NCI-H82 treated with DMSO at 0.1 percent for 48 hours (cell line): ENCODE measurements around the gene HECTD4.

Experiments used
- DNase-seq: peaks from one replicate; lab custom pipeline; 2025; ENCODE audit not compliant: unreplicated experiment; lab: John Stamatoyannopoulos, UW

HECTD4 gene

DNA sequence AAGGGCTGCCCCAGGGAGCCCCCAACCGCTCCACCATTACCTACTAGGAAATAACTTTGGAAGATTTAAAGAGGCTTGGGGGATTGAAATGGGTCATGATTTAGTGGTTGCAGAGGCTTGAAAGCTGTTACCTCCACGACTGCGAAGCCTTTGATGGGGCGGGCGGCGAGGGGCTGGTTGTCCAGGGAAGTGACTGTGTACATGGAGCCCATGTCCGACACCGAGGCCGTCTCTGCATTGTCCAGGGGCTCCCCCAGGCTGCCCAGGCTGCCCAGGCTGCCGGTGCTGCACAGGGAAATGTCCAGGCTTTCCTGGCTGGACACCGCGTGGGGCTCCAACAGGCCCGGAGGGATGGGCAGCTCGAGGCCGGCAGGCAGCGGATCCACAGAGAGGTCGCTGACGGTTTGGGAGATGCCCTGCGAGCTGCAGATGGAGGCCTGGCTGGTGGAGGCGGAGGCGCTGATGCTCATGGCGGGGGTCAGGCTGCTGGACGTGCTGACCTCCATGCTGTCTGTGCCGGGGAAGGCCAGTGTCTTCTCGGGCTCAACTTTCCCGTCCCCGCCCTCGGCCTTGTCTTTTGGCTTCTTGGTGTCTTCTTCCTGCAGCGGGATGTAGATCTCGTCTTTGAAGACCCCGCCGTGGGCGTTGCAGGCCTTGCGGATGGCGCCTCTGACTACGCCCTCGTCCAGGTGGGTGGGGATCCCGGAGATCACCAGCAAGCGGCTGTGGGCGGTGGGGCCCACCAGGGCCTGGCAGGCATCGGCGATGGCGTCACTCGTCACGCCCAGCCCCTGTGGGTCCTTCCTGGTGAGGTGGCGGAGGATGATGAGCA is 198.0 kb downstream of the HECTD4 start:
- DNase-seq: no peak

DNA sequence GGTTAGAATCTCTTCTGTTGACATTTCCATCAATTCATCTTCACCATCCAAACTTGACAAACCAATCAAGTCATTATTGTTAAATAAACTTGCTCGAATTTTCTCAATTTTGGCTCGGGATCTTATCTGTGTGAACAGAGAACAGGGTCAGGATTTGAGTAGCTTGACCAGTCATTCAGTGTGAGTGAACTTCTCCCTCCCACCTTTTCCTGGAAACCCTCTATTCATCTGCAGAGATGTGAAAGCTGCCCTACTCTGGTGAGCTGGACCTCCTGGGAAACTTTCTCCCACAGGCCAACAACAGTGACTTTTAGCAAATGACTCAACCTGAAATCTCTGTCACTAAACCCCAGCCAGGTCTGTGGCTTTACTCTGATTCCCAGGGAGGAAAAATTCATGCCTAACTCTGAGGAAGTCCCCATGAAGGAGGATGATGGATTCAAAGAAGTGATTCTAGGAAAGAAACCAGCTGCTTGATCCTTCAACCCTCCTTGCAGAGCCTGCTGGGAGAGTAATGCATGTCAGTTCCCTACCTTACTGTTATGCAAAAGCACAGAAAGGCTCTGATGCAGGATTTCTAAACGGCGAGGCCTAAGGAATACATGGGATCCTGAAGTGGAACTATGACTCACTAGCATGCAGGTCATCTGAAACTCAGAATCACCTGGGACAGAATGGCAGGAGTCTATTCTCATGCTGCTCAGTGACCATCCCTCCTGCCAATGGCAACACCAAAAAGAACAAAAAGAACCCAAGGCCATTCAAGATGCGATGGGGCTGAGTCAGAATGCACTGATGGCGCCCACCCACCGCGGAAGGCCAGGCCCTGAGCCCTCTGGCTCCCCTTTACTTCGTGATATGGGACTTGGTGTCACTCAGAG is 198.8 kb downstream of the HECTD4 start:
- peak; percentile 61 for DNase-seq

DNA sequence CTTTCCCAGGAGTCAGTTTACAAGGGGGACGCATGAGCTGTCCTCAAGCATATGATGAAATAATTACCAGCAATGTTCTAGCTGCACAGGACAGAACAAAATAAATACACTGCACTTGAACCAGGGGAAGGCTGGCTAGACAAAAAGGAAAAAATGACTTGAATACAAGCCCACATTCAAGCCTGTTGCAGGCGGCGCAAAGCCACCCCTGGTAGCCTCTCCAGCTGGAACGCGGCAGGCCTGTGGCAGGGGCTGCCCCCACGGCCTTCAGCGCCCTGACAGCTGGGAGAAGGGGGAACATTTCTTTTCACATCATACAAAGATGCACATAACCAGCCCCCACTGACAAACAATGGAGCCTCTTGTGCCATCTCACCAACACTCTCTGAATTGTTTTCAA is 199.7 kb downstream of the HECTD4 start:
- DNase-seq: no peak

DNA sequence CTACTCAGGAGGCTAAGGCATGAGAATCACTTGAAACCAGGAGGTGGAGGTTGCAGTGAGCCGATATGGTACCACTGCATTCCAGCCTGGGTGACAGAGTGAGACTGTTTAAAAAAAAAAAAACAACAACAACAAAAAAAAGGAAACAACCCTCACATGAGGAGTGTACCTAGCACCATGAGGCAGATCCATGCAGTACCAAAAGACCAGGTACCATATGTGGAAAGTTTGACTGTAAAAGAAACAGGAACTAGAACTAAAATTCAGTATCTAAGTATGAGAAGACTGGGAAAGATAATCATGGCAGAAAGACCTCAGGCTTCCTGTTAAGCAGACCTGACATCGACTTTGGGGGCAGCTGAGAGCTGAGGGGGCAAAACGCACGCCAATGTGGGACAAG is 201.8 kb downstream of the HECTD4 start:
- no peak for DNase-seq

DNA sequence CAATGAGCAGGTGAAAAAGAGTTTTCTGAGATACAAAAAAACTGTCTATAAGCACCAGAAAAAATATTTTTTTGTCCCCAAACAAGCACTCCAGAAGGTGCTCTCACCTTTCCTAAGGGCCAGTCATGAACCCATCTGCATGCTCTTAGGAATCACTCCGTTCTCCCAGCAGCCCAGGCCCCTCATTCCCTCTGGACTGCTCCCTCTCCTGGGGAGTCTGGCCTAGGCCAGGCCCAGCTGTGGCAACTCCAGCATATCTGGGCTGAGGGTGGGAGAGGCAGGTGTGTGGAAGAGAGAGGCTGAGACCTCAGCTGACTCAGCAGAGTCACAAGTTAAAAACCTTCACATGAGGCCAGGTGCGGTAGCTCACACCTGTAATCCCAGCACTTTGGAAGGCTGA is 202.3 kb downstream of the HECTD4 start:
- DNase-seq: no peak

DNA sequence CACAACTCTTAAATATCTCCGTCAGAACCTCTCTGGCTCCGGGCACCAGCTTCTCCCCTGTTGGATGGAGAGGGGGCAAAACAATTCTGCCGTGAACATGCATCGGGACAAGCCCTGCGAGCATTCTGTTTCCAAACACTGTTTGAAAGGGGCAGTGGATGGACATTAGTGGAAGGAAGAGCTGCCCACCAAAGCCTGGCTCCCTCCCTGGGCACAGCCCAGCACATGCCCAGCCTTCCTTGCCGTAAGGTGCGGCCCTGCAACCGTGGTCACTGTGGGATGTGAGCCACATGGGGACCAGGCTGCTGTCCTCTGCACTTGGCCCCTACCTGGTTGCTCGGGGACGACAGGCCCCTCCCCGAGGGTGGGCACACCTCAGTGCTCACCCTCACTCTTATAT is 202.9 kb downstream of the HECTD4 start:
- no peak for DNase-seq

DNA sequence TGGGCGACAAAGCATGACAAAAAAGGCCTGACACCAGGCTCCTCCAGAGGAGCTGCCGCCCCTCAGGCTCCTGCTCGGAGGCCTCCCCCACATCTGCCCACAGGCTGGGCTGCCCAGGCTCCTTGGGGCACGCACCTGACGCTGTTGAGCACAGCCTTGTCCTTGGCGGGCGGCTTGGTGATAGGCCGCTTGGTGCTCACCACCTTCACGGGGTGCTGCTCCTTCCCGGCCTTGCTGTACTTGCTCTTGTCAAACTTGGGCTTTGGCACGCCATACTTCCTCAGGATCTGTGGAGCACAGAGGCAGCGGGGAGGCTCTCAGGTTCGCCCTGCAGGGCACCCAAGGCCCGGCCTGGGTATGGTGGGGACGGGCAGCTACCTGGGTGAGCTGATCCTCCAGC is 203.4 kb downstream of the HECTD4 start:
- no peak for DNase-seq

DNA sequence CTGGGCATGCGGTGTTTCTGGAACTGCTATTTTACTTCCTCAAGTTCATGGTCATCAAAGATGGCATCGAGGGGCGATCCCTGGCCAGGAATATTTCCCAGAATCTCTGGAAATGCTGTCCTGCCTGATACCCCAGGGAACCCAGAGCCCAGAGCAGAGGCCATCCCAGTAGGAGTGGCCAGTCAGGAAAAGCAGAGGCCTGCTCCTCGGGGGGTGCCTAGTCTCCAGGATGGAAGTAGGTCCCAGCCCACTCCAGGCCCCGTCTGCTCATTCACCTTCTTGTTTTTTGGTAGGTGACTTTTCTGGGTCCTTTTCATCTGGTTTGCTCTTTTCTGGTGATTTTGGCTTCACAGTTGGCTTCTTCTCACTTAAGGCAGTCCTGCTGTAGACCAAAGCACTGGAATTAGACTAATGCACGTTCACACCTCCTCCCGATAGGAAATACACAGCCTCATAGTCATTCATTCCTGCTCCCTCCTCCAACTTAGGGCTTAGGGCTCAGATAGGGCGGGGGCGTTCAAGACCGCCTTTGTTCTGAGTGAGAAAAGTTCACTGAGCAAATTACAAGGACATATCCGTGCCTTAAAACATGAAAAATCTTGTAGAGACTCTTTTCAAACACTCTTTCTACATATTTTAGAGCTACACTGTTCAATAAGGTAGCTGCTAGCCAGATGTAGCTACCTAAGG is 205.8 kb downstream of the HECTD4 start:
- DNase-seq: no peak

DNA sequence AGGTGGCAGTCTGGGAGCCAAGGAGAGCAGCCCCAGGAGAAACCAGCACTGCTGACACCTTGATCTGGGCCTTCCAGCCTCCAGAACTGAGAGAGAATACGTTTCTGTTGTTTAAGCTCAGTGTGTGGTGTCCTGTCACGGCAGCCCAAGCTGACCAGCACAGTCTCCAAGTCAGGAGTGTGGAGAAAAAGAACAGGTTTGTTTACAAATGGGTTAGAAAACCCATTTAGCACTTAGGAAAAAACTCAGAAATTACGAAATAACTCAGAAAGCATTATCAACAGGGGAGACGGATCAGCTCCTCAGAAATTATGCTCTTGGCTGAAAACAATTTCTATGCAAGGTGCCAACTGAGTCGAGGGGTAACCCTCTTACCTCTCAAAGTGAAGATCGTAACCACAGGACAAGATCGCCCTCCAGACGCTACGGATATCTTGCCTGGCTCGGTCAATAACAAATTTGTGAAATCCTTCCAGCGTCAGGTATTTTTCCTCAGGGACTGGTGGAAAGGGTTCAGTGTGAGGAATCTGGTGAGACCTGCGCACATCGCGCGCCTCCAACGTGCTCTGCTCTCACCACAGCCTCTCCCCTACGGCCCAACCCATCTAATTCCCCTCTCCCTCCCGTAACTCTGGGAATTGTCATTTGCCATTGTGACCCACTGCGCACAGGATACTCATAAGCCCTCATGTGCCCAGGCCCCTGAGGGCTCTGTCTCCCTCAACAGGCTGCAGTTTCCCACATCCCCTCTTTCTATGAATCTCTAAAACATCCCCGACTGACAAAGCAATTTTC is 206.7 kb downstream of the HECTD4 start:
- DNase-seq: no peak

DNA sequence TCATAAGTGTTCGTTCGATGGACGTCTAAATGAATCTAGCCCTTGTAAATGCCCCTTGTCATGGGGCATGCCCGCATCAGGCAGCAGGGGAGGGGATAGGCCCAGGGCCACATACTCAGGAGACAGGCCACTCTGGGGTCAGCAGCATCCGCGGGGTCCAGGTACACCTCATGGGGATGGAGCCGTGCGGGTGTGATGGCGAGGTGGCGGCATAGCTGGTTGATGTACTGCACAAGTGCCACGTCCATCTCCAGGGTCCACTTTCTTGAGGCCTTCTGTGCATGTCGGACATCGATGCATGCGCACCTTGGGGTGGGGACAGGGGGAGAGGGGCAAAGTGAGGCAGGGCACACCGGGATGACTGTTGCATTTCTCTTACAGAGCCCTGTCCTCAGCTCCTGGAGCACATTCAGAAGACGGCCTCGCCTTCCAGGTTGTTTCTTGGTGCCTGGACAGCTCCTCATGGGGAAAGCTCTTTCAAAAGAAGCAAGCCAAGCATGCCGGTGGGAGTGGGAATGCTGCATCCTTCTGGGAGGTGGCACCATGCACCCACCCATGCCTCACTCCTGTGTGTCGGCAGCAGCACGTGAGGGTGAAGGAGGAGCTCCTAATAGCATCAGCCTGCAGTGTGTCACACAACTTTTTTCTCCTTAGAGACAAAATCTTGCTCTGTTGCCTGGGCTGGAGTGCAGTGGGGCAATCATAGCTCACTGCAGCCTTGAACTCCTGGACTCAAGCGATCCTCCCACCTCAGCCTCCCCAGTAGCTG is 209.5 kb downstream of the HECTD4 start:
- no peak for DNase-seq

DNA sequence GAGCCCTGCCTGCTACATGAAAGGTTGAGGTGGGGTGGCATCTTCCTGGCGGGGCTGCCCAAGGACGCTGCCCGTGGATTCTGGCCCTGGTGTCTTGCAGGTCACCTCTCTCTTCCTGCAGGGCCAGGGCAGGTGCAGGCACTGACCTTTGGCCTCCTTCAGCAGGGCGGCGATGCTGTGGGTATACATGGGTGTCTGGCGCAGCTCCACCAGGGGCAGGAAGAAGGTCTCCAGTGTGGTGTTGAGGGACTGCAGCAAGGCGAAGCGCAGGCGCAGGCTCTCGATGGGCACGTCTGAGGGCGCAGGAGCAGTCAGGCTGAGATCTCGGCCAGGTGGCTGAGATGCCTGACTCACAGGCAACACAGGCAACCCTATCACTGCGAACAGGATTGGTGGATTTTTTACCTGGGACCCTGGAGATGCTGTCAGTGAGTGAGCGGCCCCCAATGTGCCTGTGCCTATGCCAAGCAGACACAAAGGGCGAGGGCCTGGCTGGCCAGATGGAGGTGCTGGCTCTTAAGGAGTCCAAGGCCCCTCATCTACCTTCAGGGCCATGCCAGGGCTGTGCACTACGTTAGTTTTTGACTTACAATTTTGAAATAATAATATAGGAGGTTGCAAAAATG is 211.1 kb downstream of the HECTD4 start:
- no peak for DNase-seq

DNA sequence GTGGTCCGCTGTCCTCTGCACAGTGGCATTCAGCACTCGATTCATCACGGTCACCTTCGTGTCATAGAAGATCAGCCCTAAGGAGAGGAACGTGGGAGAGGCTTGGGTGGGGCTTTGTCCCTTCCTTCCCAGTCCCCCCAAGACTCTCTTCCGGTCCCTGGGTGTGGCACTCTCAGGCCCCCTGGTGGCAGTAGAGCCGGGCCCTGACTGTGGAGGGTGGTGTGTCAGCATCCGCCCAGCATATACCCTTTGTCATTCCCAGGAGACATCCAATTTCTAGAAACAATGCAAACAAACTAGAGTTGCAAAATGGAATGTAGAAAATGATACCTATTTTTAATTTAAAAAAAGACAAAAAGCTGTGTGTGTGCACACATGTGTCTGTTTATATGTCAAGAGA is 211.9 kb downstream of the HECTD4 start:
- no peak for DNase-seq

DNA sequence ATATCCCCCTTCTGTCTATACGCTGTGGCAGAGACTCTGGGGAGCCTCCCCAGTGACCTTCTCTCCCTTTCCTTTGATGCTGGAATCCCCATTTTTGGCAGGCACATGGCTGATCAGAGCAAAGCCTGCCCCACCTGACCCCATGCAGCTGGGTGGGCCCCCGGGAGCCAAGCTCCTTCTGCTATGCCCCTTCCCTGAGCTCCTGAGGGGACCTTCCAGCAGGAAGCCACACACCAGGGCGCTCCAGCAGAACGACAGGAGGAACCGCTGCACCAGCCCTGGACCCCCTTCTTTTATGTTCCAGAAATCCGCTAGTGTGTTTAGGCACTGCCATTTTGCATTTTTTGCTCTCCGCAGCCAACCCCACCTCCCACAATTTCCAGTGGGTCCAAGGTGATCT is 212.3 kb downstream of the HECTD4 start:
- DNase-seq: no peak

DNA sequence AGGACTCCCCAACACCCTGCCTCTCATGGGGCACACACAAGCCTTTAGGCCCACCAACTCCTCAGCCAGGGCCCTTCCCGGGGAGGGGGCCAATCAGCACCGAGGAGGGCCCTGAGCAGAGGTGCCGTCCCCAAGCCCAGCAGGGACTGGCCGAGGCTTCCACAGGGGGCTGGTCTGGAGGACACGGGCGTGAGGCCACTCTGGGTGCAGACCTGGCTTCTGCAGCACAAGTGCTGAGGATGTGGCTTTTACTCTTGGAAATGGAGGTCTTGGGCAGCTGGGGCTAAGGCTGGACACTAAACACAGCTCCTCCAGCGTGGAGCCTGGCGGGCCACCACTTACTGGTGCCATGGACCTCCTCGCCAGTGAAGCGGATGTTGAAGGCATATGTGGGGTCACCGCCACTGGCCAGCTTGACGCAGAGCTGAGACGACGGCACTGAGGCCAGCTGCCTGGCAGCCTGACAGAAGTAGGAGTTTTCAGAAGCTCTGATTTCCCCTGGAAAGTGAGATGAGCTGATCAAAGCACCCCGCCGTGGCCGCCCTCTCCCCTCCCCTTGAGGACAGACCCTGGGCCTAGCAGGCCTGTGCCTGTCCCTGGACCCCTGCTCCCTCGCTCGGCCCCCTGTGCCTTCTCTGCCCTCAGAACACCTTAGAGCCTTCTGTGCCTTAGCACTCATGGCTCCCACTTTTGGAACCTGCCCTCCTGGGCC is 212.9 kb downstream of the HECTD4 start:
- DNase-seq: no peak

DNA sequence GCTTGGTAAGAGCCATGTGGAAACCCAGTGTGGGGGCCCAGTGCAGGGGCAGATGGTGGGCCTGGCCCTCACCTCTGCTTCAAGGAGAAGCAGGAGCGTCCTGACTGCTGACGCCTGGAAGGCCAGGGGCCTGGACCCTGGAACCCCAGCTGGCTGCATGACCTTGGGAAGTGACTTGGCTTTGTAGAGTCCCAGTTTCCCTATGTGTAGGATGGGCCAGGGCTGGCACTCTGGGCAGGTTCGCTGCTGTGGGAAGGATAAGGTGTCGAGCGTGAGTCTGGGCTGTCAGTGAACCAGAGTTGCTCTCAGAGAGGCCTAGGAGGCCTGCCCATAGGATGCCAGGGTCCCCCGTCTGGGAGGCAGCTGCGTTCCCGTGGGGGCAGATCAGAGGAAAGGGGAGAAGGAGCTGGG is 213.7 kb downstream of the HECTD4 start:
- DNase-seq: no peak

DNA sequence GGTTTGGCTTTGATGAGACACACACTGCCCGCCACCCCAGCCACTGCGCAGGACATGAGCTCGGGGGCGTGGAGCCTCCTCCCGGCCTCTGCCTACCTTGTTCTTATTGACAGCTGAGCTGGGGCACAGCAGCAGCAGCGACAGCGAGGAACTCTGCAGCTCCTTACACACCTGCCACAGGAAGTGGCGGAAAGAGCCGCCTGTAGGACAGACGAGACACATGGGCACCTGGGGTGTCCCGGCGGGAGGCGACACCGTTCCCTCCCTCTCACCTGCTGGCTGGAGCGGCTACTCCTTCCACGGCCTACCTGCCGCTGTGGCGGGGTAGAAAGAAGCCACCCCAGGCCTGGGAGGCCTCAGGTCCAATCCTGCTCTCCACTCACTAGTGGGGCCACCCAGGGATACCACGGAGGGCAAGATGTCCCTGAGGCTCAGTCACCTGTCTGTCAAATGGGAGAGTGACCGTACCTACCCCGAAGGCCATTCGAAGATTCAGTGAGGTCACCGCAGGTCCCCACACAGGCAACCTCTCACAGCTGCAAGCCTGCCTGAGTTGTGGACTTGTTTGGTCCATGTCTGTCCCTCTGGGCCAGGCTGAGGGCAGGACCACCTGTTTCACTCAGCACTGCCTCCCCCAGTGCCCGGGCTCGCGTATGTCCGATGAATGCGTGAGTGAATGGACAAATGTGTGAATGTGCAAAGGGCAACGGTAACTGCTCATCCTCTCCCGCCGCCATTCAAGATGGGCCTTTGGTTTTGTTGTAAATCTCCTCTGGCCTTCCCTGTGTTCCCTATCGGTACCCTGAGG is 214.3 kb downstream of the HECTD4 start:
- DNase-seq: no peak

DNA sequence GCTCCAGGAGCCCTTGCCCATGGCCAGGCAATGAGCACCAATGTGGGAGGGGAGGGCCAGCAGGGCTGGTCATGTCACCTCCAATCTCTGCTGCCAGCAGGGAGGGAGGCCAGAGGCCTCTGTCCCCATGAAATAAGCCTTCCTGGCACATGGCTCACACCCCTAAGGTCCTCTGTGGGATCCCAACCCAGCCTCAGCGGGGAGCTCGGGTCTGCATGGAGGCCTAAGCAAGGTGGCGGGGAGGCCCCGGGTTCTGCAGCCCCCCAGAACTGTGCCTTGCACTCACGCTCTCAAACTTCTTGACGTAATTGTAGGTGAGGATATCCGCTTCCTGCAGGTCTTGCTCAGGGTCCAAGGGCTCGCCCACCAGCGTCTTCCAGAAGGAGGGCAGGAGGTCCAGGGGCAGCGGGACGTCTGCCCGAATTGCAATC is 215.2 kb downstream of the HECTD4 start:
- no peak for DNase-seq
